NCI-H1105 treated with DMSO at 0.1 percent for 48 hours (cell line): ENCODE data around the gene GPRC5C.
A peak's percentile ranks its signal among the peaks of the same experiment; 100 is the strongest.

Experiments
- DNase-seq: peaks from one replicate; lab custom pipeline; 2025; lab: John Stamatoyannopoulos, UW

GPRC5C gene

DNA sequence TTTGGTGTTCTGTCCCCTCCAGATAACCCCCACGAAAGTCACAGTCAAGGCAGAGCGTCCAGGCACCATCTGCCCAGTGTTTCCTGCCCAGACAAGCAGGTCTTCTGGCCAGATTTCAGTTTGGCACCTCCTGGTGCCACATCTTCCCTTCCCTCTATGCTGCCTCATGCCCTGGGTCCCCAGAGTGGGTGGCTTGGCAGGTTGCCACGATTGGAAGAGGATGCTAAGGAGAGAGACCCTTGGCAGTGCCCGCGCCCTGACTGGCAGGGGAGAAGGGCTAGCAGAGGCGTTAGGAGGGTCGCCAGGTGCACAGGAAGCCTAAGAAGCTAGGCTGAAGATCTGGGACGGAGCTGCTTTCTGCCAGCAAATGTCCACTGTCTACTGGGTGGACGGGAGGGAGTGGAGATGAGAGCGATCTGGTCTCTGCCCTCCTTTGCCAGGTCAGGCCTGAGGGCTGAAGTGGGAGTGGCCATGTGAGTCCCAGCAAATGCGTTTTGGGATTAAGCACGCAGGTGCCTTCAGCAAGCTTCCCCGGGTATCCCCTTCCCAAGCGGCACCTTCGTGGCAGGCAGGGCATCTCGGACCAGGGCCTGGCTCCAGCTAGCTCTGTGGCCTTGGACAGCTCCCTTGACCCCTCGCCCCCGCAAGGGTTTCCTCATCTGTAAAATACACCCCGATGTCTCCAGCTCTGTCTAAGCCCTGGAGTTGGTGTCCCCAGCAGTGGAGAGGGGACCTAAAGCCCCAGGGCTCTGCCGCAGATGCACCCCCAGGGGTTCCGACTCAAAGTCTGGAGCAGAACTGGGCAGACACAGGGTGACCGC, 21.2 kb downstream of the GPRC5C start:
- DNase-seq, result peak; percentile 11

DNA sequence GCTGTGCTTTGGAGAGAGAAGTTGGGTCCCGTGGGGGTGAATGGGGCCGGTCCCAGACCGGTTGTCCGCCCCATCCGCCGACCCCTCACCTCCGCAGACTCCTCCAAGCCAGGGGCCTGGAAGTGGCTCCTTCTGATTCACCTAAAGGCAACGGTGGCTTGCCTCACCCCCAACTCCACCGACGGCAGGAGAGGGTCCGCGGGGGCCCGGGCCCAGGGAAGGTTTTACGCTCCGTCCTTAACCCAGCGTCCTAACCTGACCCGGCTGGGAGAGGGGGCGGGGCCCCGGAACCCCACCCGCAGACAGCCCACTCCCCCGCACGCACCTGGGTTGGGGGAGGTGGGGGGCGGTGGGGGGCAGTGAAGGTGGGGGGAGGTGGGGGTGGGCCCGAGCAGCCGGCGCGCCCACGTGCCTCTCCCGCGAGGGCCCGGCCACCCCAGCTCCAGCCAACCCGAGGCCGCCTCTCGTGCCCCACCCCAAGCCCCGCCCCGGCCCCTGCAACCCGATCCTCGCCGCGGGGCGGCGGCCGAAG, 21.8 kb downstream of the GPRC5C start:
- peak; percentile 22 for DNase-seq

DNA sequence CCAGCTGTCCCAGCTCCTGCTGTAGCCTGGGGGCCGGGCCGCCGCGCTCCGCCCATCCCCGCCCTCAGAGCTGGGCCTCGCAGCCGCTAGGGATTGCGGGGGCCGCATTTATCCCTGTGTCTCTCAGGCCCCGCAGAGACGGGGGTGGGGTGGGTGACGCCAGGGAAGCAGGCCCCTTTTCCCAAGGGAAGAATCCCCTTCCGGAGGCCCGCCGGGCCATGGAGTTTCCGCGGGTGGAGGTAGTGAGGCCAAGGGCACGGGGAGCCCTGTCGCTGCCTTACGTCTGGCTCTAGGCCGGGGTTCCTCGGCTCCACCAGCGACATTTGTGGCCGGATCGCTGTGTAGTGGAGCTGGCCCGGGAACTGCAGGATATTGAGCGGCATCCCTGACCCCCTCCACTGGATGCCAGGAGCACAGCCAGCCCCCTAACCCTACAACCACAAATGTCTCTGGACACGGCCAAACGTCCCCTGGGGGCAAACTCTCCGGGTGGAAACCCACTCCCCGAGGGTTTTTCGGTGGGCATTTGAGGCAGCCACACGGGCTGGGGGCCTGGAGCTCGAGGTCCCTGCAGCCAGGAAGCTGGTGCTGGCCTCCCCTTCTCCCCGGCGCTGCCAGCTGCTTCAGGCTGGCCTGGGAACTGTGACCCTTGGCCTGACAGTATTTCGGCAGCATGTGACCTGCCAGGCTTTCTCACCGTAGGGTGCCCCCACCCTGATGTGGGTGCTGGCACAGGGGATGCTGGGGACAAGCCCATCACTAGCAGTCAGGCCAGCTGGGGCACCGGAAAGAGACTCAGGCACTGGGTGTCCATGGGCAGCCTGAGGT, 22.5 kb downstream of the GPRC5C start:
- peak; percentile 71 for DNase-seq

DNA sequence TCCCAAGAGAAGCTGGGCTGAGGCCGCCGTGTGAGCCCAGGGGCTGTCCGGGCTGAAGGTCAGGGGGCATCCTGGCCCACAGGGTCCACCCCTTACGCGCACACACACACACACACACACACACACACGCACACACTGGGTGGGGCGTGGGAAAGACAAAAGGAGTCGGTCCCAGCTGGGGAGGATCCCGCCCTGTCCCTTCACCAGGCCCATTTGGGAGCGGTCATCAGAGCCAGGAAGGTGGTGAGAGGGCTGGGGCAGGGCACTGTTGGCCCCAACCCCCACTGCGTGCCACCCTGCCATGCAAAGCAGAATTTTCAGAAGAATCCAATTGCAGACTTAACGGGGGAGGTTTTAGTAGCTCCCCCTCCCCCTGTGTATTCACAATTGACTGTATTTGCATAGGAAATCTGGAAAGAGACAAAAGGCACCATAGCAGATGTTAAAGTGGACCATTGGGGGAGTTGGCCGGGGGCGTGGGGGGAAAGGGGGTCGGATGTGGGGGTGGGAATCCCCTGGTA, 23.2 kb downstream of the GPRC5C start:
- DNase-seq, result no peak

DNA sequence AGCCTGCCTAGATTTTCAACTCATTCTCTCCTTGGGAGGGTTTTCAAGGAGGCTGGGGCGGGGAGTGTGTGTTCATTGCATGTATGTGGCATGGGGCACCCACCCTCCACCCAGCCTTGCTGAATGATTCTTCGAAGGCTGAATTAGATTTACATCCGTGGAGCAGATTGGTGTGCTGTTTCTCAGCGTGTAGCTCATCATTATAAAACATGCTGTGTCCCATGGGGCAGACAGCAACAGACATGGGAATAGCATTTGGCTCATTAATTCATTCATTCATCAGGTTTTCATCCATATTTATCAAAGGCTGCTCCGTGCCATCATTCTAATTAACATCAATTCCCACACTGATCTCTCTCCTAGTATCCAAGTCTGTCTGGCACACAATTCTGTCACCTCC, 23.9 kb downstream of the GPRC5C start:
- DNase-seq, result no peak

DNA sequence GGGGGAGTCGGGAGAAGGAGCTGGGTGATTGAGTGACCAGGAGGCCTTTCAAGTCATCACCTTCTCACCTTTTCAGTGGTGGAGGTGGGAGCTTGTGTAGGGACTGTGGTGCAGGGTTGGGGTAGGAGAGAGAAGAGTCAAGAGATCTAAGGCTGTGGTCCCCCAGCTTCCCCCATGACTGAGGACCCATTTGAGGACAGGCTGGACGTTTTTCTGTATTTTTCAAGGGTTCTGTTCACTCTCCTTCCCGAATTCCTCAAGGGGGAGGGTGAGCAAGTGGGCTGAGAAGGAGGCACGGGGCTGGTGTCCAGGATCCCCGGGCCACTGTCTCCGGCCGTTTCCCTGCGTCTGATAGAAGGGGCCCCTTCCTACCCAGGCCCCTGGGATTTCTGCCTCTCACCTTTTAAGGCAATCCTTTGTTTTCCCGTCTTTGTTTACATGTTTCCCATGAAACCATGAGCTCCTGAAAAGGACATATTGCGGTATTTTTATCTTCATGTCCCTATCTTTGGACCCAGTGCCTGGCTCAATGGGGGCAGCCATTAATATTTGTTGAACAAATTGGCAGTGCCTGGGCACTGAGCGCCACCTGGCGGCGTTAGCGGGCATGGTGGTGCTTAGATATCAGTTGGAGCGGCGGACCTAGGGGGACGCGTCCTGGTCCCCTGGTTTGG, 25.4 kb downstream of the GPRC5C start:
- DNase-seq, result peak; percentile 55

DNA sequence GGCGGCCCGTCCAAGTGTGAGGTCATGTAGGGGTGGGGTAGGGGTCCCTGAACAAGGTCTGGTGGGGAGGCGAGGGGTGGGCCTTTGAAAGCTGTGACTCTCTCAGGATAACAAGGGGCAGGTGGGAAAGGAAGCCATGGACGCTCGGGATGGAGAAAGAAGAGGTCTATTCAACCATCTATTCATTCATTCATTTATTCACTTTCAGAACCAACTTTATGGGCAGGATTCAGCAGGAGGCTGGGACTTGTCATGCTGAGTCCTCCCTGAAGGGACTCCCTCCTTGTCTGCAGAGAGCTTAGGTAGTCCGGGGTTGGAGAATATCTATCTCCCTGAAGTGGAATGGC, 25.9 kb downstream of the GPRC5C start:
- DNase-seq, result no peak

DNA sequence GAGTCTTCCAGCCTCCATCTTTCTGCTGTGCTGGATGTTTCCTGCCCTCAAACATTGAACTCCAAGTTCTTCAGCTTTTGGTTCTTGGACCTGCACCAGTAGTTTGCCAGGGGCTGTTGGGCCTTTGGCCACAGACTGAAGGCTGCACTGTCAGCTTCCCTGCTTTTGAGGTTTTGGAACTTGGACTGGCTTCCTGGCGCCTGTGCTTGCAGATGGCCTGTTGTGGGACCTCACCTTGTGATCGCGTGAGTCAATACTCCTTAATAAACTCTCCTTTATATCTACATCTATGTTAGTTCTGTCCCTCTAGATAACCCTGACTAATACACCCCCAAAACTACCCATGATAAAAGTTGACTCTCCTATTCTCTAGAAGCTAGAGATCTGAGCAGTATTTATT, 26.9 kb downstream of the GPRC5C start:
- no peak for DNase-seq

DNA sequence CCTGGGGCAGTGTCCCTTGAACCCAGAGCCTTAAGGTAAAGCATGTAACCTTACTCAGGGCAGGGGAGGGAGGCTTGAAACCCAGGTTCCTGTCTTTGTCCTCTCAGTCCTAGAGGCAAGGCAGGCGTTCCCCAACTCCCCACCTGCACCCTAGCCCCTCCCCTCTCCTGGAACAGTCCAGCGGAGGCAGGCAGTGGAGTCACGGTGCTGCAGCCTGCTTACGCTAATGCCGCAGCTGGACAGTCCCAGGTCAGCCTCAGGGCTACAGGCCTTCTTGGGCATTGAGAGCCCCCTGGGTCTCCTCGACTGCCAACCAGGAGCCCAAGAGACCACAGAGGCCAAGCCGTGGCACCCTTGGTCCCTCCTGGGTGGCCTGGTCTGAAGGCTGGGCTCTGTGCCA, 27.7 kb downstream of the GPRC5C start:
- no peak for DNase-seq

DNA sequence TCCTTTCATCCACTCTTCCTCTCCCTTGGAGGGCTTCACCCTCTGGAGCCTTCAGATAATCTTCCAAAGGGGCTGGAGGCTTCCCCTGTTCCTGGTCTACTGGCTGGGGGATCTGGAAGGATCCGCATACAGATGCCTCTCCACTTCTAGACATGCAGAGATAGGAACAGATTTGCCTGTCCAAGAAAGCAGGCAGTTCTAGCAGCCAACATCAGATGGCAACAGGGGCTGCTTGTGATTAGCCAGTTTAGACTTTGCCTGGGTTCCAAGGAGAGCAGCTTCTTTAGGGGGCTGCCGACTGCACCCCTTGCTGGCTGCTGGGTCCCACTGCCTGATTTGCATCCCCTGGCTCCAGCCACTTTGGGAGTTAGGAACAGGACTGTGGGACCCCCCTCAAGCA, 28.4 kb downstream of the GPRC5C start:
- DNase-seq, result no peak

DNA sequence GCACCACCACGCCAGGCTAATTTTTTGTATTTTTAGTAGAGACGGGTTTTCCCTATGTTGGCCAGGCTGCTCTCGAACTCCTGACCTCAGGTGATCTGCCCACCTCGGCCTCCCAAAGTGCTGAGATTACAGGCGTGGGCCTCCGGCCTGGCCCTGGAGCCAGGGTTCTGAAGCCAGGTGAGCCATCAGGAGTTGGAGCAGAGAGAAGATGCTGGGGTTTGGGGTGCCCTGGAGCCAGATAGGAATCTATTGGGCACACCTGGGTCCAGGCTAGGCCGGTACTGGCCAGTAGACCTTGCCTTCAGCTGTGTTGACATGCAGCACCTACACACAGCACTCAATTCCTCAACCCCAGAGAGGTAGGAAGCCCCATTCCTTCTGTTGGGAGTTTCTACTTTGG, 29.1 kb downstream of the GPRC5C start:
- DNase-seq, result no peak

DNA sequence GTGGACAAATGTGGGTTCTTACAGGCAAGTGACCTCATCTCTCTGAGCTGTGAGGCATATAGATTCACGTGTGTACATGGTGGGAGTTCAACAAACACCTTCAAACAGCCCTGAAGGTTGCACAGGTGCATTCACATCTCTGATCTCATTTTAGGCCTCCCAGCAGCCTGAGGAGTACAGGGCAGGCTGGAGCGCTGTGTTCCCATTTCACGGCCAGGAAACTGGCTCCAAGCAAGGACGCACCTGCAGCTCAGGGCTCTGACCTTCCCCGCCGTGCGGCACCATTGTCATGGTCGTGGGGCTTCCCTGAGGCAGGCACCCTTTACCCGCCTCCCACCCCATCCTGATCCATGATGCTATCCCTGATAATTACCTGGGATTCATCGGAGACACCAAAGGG, 29.7 kb downstream of the GPRC5C start:
- no peak for DNase-seq

DNA sequence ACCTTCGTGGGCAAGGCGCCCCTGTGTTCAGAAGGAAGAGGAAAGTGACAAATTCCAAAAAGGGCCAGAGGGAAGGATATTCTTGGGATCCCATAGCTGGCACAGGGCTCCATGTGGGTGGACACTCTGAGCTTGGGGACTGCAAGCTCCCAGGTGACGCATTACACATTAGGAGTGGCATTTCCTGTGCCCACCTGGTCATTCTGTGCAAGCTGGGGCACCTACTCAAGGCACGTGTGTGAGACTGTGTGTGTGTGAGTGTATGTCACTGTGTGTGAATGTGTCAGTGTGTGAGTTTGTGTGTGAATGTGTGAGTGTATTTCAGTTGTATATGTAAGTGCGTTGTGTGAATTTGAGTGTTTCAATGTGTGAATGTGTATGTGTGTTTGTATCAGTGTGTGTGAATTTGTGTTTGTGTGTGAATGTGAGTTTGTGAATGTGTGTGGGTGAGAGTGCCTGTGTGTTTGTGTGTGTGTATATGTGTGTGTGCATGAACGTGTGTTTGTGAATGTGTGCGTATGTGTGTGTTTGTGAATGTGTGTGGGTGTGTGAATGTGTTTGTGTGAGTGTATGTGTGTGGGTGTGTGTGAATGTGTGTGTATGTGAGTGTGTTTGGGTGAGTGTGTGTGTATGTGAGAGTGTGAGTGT, 33.0 kb downstream of the GPRC5C start:
- no peak for DNase-seq

DNA sequence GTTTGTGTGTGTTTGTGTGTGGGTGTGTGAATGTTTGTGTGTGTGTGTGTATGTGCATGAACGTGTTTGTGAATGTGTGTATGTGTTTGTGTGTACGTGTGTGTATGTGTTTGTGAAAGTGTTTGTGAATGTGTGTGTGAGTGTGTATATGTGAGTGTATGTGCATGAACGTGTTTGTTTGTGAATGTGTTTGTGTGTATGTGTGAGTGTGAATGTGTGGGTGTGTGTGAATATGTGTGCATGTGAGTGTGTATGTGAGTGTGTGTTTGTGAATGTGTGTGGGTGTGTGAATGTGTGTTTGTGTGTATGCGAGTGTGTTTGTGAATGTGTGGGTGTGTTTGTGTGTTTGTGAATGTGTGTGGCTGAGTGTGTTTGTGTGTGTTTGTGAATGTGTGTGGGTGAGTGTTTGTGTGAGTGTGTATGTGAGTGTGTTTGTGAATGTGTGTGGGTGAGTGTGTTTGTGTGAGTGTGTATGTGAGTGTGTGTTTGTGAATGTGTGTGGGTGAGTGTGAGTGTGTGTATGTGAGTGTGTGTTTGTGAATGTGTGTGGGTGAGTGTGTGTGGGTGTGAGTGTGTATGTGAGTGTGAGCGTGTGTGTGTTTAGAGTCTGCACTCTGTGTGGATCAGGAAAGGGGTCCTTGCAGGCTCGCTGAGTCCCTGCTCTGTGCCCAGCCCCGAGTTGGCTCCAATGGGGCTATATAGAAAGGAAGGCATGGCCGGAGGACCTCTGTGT, 33.7 kb downstream of the GPRC5C start:
- DNase-seq, result no peak

DNA sequence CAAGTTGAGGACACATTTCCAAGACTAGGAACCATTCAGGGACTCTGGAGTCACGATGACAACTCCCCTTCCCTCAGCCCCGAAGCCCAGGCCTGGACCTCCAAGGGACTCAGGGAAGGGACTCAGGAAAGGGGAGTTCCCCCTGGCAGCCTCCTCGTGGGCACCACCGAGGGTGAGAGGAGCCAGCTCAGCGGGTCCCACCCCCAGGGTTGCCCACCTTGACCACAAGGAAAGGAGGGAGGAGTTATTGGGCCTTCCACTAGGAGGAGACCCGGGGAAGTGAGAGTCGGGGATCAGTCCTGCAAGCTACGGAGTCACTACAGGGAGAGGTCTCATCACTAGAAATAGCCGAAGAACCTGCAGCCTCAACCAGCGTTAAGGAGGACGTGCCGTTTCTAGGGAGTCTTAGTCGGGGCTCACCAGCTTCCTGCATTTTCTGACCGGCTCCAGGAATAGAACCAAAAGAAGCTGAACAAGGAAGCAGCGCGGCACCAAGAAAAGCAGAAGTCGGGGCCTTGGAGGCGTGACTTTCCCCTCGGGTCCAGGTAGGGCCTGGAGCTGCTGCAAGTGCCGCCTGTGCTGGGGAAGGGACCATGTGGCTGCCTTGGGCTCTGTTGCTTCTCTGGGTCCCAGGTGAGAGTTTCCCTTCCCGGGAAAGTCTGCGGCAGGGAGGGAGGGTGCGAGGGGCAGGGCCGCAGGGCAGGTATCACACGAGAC, 34.4 kb downstream of the GPRC5C start, which contains the start of gene CD300A:
Gene CD300A (plus strand): TSS at position 524 of the 717 bp plus-strand sequence. CDS start 70 bp downstream, at position 594.
- DNase-seq, result no peak

DNA sequence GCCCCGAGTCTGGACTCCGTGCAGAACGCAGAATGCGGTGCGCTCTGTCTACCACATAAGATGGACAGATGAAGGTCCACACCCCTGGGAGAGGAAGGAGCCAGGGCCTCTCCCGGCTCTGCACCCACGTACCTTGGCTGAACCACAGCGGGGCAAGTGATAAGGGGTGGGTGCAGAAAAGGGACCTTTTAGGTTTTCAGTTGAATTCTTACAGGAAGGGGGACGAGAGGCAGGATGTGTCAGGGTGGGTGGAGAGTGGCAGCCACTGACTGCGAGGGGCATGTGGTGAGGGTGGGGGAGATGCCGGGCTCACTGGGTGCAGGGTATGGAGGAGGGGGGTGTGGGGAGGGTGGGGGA, 34.9 kb downstream of the GPRC5C start:
- DNase-seq, result no peak

DNA sequence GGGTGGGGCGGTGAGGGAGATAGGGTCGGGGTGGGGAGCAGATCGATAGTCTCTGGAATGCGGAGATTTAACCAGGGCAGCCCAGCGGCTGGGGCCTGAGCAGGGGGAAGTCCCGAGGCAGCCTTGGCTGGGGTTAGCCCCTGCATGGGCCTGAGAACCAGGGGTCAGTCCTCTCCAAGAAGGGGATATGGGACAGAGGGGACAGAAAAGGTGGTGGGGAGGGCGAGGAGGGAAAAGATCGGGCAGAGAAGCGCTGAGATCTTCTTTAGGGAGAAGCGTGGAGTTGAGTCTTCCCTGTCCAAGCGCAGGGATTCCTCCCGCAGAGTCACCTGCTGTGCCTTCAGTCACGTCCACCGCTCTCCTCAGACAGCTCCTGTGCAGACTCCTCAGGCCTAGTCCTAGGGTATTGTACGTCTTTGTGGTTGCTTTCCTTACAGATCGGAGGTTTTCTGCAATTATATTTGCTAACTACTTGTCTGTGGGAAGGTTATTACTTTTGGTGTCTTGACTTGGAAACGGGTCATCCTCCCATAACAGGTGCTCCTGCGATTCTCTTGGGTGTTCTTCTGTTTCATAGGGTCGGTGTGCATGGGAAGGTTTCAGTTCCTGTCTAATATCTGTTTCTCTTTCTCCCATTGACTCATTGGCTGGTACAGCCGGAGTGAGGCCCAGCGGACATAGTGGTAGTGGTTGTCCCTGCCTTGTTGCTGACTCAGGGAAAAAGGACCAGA, 35.5 kb downstream of the GPRC5C start:
- DNase-seq, result no peak

DNA sequence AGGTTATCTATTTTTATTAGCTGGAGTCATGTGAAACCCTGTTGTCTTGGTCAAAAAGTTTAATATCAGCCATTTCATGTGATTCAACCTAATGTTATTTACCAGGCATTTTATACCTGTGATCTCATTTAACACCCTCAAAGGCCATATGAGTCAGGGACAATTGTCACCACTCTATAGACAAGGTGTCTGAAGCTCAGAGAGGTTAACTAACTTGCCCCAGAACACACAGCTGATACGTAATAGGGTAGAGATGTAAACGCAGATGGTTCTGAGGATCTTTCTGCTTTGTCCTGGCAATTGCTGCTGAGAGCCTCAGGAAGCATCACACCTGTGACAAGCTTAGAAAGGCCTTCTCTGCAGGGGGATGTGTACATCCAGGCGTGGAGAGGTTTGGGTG, 39.5 kb downstream of the GPRC5C start:
- DNase-seq, result no peak

DNA sequence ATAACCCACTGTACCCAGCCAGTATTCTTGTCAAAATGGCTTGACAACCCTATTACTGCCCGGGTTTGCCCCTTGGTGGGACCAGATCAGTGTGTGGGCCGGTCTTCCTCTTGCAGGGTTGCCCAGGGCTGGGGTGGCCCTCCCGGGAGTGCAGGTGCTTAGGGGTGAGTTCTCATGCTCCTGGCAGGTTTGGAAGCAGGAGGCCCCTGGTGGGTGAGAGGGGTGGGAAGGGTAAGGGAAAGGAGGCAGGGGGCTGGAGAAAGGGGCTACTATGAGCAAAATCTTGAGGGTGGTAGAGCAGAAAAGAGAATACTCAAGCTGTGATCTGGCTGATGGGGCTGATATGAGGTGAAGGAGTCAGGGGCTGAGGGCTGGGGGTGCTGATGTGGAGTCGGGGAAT, 41.0 kb downstream of the GPRC5C start:
- DNase-seq, result no peak

DNA sequence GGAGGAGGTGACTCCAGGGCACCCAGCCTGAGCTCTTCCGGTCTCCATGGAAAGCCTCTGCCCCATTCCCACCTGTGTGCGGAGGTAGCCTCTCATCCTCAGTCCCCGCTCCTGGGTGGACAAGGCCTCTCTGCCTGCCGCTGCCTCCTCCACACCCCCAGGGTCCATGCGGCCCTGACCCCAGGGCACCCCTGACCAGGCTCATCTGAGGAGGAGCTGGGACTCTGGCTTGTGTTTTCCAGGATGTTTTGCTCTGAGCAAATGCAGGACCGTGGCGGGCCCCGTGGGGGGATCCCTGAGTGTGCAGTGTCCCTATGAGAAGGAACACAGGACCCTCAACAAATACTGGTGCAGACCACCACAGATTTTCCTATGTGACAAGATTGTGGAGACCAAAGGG, 41.4 kb downstream of the GPRC5C start:
- no peak for DNase-seq
